T-helper 2 cell treated with Interferon-gamma antibody and Interleukin-4, amounts not matched to agents 100 ng/mL and 5 ng/mL, for 36 hours (primary cell): ENCODE data around the gene EGF. TPM values are rescaled to one million over a fixed set of nuclear protein-coding genes. Genes with fewer than 3 reads are reported as not detected.

Experiments
- intact Hi-C: fragments of 100-400 bp; cut with micrococcal nuclease; formaldehyde crosslinking; loops from one replicate; pipeline ENCODE4 v1.15.1; 2023
- total RNA-seq: library from RNA; stranded (reverse); gene quantifications from 2 replicates; pipeline ENCODE4 v1.2.3, GENCODE V29; 2022

EGF gene
- total RNA-seq, 1 donor from 2014 or later = not detected

DNA sequence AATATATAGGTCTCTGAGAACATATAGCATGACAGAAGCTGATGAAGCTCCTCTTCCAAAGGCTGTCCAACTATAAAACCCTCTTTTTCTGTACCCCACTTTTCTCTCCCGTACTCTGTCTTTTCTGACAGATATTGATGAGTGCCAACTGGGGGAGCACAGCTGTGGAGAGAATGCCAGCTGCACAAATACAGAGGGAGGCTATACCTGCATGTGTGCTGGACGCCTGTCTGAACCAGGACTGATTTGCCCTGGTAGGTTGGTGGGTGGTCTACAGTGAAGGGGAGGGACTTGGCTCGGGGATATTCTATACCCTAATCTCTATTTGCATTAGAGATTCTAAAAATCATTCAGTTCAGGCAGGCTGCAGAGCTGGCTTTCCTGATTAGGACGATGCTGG lies 80.4 kb downstream of the EGF start:
- intact Hi-C loops = no loop called here

DNA sequence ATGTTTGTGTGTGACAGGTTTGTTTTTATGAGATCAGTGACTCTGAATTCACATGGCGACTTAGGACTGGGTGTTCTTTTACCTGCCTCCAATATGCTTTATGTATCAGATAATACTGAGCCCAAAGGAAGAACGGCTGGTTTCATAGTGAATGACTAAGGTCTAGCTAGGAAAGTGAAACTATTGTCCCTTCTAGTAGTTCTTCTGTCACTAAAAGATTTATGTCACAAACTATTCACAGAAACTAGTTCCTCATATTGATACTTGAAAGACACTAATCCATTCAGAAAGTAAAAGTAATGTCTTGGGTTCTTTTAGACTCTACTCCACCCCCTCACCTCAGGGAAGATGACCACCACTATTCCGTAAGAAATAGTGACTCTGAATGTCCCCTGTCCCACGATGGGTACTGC lies 81.7 kb downstream of the EGF start:
- intact Hi-C loops = no loop called here

DNA sequence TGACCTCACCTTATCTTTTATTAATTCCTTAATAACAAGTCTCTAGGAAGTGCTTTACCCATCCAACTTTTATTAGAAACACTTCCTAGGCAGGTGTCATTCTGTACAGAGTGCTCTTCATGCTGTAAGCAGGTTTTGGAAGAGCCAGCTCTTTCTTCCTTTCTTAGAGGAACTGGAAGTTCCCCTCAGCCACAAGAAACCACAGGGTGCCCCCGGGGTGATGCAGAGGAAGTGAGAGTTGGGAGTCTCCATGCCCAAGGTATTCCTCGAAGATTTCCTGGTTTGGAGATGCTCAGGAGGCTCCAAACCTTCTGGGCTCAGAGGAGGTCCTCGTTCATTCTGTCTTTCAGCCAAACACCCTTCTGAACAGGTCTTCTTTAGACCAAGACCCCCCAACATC lies 83.8 kb downstream of the EGF start:
- intact Hi-C loops = loop anchor here (5.0 kb wide), 2 partner anchors 574 to 1286 kb away; no protein-coding TSS in a partner anchor

DNA sequence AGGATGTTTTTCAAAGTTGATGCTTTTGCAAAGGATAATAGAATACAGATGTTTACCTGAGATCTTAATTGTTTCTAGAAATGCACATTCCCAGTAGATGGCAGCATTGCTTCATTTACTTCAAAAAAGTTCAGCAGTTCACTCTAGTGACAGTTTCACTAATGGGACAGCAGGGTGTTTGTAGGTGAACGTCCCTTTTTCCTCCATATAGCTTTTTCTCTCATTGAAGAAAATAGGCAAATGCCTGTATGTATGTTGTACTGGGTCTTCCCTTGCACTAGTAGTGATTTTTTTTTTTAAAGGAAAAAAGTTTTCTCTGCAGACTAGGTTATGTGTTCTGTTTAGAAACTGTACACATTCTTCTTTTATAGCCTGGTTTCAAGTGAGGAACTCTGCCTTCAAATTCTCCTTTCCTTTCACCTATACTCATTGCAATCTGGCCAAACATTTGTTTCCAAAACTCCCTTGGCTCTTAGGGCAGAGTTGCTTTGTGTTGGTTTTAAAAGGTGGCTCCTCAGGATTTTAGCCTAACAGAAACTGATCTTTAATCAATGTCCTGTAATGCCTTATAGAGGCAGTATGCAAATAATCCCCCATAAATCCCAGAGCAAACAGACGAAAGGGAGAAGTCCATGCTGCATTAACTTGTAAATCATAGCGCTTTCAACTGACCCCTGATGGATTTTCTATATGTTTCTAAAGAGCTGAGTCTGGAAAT lies 86.3 kb downstream of the EGF start:
- intact Hi-C loops = loop anchor here (1.0 to 5.0 kb wide), 3 partner anchors 516 to 1283 kb away; no protein-coding TSS in a partner anchor

DNA sequence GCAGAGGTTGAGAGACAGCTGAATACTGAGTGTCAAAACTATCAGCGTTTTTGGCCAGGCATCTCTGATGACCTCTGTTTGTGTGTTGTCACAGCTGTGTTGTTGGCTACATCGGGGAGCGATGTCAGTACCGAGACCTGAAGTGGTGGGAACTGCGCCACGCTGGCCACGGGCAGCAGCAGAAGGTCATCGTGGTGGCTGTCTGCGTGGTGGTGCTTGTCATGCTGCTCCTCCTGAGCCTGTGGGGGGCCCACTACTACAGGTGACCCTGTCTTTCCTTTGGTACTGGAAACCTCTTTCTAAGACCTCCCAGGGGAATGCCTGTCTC lies 86.9 kb downstream of the EGF start:
- intact Hi-C loops = loop anchor here (1.0 to 5.0 kb wide), 3 partner anchors 516 to 1283 kb away; no protein-coding TSS in a partner anchor

DNA sequence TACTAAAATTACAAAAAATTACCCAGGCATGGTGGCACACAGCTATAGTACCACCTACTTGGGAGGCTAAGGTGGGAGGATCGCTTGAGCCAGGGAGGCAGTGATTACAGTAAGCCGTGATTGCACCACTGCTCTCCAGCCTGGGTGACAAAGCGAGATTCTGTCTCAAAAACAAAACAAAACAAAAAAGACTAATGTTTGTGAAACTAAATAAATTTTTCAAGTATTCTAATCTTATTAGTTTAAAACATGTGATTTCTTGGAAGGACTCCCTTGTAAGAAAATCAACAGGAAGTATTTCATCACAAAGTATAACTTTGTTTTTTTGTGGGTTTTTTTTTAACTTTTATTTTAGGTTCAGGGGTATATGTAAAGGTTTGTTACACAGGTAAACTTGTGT lies 89.6 kb downstream of the EGF start:
- intact Hi-C loops = no loop called here

DNA sequence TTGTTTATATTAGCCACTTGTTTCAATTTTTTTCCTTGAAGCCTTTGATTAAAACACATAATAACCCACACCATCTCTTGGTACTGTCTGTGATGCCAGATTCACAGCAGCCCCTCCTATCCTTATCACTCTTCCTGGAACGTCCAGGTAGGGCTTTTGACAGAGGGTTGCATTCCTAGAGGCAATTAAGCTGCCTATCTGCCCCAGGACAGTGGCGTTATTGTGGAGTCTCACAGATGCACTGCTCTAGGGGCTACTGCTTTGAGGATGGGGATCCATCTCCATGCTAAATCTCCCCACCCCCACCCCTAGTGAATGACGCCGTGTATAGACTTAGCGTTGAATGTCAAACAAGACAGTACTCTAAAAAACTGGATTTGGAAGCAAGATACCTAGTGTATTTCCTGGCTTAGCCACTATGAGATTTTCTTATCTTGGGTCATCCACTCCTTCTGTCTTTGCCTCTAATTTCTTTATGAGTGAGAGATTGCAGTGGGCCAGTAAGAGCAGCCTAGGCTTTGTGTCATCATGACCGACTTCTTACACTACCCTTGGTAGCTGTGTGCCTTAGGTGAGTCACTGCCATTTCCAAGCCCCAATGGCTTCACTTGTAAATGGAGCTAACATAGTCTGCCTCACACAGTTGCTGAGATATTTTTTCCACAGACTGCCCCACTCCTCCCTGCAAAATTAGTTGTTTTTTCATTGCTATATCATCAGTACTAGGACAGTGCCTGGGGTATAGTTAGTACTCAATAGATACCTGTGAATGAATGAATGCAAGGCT lies 90.9 kb downstream of the EGF start:
- intact Hi-C loops = loop anchor here (2.0 kb wide), 2 partner anchors 207 to 311 kb away; no protein-coding TSS in a partner anchor

DNA sequence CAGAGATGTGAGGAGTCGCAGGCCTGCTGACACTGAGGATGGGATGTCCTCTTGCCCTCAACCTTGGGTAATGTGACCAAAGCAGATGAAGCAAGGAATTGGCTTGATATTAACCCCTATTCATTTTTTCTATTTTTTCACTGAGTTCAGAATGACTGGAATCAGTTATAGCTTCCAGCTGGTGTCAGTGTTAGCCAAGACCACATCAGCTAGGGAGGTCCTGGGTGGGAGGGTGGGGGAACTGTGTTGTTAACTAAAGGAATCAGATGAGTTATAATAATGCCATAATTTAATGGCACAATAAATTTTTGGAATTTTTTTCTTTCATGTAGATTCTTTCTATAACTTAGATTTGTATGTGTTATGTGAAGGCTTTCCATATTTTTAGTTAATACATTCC lies 91.9 kb downstream of the EGF start:
- intact Hi-C loops = loop anchor here (2.0 kb wide), 2 partner anchors 206 to 310 kb away; no protein-coding TSS in a partner anchor

DNA sequence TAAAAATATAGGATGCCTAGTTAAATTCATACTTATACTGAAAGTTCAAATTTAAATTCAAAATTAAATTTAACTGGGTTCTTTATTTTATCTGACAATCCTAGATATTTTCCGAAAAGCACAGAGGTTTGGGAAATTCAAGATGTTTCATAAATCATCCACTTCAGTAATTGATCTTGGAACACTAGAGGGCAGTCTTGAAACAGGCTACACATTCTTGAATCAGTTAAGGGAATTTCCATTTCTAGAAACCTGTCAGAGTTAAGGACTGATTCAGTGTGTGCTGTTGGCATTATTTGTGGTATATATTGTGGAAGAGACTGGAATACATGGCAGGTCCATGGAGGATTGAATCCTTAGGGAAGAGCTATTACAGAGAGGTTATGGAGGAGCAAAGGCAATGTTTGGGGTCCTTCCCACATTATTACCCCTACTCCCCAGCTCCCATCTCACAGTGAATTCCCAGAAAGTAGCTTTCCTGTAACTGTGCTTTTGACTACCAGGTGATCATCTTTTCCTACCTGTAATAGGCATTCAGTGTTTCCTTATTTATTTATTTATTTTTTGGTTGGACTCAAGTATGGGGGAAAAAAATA lies 92.9 kb downstream of the EGF start:
- intact Hi-C loops = loop anchor here (1.0 to 5.0 kb wide), 5 partner anchors 192 to 511 kb away; partner anchors contain the start of gene ELOVL6

DNA sequence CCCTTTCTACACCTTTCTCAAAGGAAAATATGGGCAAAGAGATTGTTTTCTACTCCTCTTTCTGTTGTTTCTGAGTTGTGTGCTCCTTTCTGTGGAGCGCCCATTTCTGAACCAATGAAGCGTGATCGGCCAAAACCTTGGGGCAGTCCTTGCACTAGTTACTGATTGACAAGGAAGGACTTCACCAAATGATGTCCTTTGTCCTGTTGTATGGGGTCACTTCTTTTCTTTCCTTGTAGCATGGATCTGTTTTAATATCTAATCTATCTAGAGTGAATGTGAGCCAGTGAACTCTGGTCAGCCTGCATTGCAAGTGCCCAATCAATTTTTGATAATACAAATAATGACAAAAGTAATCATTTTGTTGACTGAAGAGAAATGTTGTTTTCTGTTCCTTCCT lies 94.5 kb downstream of the EGF start:
- intact Hi-C loops = loop anchor here (5.0 kb wide), 1 partner anchor 190 kb away; the partner anchor contains the start of gene ELOVL6

DNA sequence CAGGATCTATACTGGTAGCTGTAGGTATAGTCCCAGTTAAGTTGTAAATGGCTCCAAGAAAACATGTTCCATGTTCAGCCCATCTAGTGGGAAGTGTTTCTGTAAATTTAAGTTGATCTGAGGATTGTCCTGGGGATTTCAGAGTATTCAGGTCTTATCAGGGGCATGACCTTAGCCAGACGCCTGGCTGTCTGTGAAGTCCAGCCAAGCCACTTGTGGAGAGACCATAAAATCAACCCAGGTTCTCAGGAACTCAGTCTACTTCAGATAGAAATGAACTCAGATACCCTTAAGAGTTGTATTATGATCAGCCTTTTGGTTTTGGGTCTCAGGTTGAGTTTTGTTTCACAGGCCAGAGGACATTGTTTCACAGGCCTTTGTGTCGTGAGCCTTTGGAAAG lies 95.9 kb downstream of the EGF start:
- intact Hi-C loops = loop anchor here (5.0 kb wide), 1 partner anchor 189 kb away; the partner anchor contains the start of gene ELOVL6

DNA sequence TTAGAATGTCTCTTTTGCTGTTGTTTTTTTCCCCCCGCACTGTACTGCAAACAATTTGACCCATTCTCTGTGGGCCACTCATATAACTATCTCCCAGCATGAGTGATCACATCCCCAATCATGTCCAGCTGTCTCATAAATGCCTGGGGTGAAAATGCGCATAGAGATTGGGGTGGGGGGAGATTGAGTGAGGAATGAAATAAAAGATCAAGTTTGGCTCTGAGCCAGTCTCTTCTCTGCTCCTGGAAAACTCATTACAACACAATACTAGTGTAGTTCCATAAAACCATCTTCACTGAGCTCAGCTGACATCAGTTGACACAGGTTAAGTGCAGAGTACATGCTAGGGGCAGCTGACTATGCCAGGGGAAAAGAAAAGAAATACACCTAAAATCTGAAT lies 96.9 kb downstream of the EGF start:
- intact Hi-C loops = loop anchor here (5.0 kb wide), 1 partner anchor 188 kb away; the partner anchor contains the start of gene ELOVL6

DNA sequence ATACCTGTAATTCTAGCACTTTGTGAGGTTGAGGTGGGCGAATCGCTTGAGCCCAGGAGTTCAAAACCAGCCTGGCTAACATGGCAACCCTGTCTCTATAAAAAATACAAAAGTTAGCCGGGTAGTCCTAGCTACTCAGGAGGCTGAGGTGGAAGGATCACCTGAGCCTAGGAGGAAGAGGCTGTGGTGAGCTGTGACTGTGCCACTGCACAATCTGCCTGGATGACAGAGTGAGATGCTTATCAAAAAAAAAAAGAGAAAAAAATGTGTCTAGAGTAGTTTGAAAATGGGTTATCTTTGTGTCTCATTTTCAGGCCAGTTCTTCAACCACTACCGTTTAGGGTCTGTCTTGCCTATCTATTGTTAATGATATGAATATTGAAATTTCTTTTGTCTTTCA lies 98.1 kb downstream of the EGF start:
- intact Hi-C loops = no loop called here

DNA sequence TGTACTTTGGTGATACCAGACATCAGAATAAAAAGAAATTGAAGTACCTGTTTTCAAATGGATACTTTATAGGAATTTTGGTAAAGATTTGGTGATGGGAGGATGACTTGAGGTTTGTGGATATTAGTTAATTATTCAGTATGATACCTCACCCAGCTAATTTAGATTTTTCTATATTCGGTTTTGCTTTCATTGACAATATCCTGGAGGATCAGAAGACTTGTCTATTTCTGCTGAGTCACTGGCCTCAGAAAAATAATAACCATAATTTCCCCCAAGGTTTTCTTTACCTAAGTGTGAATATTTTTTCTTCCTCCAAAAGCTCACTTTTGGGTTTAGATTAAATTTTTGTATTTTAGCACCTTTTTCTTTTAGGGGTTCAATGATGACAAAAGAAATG lies 100.2 kb downstream of the EGF start:
- intact Hi-C loops = no loop called here

DNA sequence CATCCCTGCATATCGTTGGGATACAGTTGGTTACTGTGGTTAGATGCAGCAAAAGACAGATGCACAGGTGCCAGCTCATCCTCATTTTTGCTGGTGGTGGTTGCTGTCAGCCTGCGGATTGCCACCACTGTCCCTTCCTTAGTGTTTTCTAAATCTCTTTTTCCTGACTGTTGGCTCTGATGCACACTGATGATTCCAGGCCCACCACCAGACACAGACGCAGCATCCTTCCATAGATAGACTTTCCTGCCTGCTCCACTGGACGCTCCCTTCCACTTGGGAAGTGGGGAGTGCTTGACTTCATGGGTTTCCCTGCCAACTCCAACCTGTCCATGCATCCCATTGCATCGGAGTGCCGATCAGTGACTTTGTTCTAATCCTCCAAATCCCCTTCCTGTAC lies 101.5 kb downstream of the EGF start:
- intact Hi-C loops = no loop called here

DNA sequence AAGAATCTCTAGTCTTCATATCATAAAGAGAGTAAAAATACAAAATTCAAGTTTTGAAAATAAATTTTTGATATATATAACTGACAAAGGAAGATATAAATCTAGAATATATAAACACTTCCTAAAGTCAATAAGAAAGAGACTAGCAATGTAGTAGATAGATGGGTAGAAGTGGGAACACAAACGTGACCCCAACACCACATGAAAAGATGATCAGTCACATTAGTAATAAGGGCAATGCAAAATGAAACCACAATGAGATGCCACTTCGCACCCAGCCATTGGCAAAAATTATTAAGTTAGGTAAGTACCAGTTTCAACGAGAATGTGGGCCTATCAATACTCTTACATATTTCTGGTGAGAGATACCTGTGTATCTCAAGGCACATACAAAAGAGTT lies 106.5 kb downstream of the EGF start:
- intact Hi-C loops = no loop called here

DNA sequence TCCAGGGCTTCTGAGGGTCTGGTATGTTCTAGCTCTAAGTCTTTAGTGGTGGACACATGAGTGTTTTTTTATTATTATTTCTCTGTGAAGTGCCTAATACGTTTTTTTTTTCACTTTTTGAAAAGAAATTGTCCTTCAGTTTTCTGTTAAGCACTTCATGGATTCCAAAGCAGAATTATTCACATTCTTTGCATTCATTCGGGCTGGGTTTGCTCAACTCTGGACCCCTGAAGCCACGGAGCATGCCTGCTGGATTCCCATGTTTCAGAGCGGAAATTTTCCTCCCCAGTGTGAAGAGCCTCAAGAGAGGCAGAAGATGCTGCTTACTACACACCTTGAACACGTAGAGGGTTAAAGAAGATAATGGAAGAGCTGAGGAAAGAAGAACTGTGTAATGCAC lies 107.5 kb downstream of the EGF start:
- intact Hi-C loops = no loop called here

DNA sequence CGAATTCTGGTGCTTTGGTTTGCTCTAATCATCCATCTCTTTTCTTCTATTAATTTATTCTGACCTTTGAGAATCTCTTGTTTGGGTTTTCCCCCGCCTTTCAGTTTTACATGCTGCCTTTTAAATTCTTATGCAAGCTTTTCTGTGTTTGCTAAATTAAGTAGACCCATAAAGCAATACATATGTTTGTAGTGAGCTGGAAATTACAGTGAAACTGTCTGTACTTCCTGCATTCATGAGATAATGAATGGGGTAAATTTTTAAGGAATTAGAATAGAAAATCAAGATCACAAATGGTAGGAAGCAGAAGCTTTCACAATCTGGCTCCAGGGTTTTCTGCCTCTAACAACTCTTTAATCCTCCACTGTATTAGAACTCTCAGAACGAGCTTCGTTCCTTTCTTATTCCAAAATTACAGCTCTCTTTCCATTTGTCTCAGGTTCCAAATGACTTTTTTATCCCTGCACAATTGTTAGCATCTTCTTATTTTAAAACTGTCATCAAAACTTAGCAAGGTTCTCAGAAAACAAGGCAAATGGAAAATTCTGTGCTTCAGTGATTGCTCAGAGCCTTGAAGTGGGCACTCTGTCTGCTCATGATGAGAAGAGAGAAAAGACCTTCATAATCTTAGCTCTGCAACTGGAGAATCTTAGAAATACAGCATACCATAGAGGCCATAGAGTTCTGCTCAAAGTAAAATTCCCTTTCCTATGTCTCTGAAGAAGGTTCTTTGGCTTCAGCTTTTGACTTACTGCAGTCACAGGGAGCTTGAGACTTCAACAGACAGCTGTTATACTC lies 108.2 kb downstream of the EGF start:
- intact Hi-C loops = no loop called here

DNA sequence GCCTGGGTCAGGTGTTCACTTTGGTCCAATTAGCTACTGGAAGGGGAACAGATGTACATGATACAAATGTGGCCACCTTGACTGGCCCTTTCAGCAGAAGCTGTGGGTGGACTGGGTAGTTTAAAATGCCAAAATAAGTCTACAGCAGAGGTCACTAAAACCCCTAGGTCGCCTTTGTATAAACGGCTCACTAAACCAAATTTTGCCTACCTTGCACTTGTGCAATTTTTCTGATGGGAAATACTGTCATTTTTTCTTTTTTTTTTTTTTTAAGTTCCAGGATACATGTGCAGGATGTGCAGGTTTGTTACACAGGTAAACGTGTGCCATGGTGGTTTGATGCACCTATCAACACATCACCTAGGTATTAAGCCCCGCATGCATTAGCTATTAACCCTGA lies 109.8 kb downstream of the EGF start:
- intact Hi-C loops = no loop called here

DNA sequence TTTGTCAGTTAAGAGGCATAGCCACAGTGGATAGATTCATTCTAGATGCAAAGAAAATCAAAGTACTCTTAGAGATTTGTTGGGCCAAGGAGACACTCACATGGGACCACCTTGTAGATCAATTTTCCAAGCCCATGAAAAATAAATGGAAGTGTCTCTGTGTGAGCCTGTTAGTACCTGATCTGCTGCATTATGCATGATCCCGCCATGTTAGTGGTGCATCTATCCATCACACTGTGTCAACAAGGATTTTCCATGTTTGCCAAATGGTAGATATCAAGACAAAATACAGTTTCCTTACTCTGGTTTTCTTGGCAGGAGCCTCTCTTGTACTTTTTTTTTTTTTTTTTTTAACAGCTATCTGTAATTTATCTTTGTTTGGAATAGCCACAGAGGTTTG lies 112.4 kb downstream of the EGF start:
- intact Hi-C loops = no loop called here

DNA sequence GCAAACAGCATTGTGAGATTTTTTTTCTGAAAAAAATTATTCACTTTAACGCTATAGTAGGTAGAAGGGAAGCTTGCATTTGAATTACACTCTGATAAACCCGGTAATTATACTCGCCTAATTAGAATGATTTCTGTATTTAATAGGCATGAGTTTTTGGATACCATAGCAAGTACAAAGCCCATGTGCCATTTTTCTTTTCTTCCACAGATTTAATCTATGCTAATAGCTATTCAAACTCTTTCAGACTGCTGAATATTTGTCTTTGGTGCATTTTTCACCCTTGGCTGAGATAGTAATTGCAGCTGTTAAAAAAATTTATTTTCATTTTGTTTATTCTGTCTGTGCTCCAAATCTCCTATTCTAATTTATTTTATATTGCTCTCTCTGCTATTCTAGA lies 113.0 kb downstream of the EGF start:
- intact Hi-C loops = no loop called here
